ENCODE measurements around the gene MDFI.

MDFI gene

DNA sequence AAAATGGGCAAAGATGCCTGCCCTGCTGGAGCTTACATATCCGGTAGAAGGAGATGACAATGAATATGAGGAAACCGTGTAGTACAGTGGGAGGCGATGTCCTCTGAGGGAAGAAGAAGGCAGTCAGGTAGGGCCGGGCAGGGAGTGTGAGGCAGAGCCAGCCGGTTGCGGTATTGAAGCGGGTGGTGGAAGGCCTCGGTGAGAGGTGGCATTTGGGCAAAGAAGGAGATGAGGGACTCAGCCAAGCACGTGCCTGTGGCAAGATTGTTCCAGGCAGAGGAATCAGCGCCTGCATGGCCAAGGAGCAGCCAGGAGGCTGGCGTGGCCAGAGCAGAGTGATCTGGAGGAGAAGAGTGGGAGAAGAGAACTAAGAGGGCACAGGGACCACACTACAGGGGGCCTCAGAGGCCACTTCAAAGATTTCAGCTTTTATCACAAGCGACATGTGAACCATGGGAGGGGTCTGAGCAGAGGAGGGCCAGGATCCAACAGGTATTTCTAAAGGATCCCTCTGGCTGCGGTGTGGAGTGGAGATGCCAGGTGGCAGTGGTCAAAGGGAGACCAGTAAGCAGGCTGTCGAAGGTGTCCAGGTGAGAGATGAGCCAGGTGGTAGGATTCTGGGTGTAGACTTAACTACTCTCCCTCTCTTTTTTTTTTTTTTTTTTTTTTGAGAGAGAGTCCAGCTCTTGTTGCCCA lies 13.8 kb downstream of the MDFI start:
- no peak for DNase-seq (ENCODE audit: low read depth, low spot score)
- TF ChIP-seq FOXP2 (optimal IDR thresholded peaks at IDR 0.05; ENCODE audit: control extremely low read depth, extremely low read length, insufficient read depth) (no peak), POLR2AphosphoS5 (IDR thresholded peaks at IDR 0.05; ENCODE audit: borderline replicate concordance, low read depth, low read length) (peak; percentile 36; the same call in 1 of the 2 replicates)

DNA sequence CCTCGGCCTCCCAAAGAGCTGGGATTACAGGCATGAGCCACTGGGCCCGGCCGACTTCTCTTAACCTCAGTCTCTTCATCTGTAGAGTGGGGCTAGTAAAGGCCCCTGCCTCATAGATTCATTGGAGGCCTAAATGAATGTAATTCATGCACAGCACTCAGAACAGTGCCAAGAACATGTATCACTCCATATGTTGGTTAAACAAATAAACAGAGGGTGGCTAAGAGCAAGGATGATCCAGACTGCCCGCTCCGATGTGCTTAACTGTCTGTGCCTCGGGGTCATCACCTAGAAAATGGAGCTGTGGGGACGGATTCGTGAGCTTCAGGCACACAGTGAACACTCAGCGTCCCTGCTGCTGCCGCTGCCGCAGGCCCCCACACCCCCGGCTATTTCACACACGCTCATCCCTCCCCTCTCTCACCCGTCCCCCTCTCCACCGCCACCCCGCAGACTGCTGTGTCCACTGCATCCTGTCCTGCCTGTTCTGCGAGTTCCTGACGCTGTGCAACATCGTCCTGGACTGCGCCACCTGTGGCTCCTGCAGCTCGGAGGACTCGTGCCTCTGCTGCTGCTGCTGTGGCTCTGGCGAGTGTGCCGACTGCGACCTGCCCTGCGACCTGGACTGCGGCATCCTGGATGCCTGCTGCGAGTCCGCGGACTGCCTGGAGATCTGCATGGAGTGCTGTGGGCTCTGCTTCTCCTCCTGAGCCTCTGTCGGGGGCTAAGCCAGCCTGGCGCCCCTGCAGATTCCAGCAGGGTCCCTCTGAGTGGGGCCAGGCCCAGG lies 14.8 kb downstream of the MDFI start:
- Histone ChIP-seq H3K27ac (peak overlapping the region; percentile 97), H3K9ac (ENCODE audit: insufficient read length) (no peak overlapping the region), H3K9me3 (ENCODE audit: low read depth, low read length) (no peaks in the 10 kb centered on the region), H3K4me3 (no peak overlapping the region; the same call in 1 of the 2 replicates), H3K36me3 (ENCODE audit: insufficient read depth, low read length) (peaks cover 68% of the 10 kb centered on the region)
- TF ChIP-seq POLR2AphosphoS5 (IDR thresholded peaks at IDR 0.05; ENCODE audit: borderline replicate concordance, low read depth, low read length) (no peak), EZH2 (IDR thresholded peaks at IDR 0.05) (no peak), FOXP2 (optimal IDR thresholded peaks at IDR 0.05; ENCODE audit: control extremely low read depth, extremely low read length, insufficient read depth) (no peak)
- DNase-seq (ENCODE audit: low read depth, low spot score), result no peak

More for the DNA sequence above, 13.8 kb downstream of the MDFI start:
- Histone ChIP-seq H3K27ac (peak overlapping the region; percentile 74), H3K9me3 (ENCODE audit: low read depth, low read length) (no peaks in the 10 kb centered on the region), H3K4me3 (no peak overlapping the region), H3K36me3 (ENCODE audit: insufficient read depth, low read length) (peaks cover 77% of the 10 kb centered on the region), H3K9ac (ENCODE audit: insufficient read length) (no peak overlapping the region)

DNA sequence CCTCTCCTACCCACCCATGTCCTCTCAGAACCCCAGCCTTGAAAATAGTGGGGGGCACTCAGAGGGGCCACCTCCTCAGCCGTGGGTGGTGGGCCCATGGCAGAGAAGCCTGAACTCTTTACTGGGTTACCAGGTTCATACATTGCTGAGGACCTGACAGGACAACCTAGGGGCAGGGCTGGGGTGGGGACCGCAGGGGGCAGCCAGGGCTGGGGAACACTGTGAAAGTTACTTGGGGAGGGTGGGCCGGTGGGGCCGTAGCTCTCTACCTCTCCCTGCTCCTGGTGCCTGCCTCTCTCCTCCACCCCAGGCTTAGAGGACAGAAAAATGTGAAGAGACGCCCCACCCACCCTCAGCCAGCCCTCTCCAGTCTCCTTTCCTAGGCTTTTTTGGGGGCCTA lies 15.4 kb downstream of the MDFI start:
- TF ChIP-seq POLR2AphosphoS5 (IDR thresholded peaks at IDR 0.05; ENCODE audit: borderline replicate concordance, low read depth, low read length), result no peak; the same call in none of the 2 replicates
- no peak for TF ChIP-seq EZH2 (IDR thresholded peaks at IDR 0.05)
- TF ChIP-seq FOXP2 (optimal IDR thresholded peaks at IDR 0.05; ENCODE audit: control extremely low read depth, extremely low read length, insufficient read depth), result no peak
- Histone ChIP-seq H3K9me3 (ENCODE audit: low read depth, low read length) (no peaks in the 10 kb centered on the region), H3K27ac (peak overlapping the region; percentile 97), H3K4me3 (no peak overlapping the region; the same call in 1 of the 2 replicates), H3K36me3 (ENCODE audit: insufficient read depth, low read length) (peaks cover 62% of the 10 kb centered on the region), H3K9ac (ENCODE audit: insufficient read length) (no peak overlapping the region)
- DNase-seq (ENCODE audit: low read depth, low spot score), result no peak

DNA sequence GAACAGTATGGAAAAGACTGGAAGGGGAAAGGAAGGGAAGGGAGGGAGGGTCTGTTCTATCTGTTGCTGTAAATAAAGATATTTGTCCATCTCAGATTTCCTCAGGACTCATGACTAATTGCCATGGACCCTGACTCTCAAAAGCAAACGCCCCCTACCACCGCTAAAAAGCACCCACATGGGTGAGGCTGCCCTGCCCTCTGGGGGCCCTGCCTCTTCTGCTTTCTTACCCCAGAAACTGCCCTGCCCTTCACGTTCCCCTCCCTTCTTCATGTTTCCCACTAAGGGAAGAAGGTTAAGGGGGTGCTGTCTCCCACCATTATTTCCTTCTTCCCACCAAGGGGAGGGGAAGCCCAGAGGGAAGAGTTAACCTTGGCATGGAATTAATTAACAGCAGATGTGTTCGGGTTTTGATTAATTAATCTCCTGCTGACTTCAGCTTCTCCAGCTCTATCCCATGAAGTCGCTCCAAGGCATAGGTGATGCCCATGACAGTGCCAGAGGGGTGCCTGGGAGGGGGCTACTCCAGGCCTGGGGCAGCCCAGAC lies 16.0 kb downstream of the MDFI start:
- peak overlapping the region; percentile 97 for H3K27ac ChIP-seq
- H3K9ac ChIP-seq (ENCODE audit: insufficient read length), result no peak overlapping the region
- H3K36me3 ChIP-seq (ENCODE audit: insufficient read depth, low read length), result peaks cover 56% of the 10 kb centered on the region
- H3K9me3 ChIP-seq (ENCODE audit: low read depth, low read length), result no peaks in the 10 kb centered on the region
- TF ChIP-seq FOXP2 (optimal IDR thresholded peaks at IDR 0.05; ENCODE audit: control extremely low read depth, extremely low read length, insufficient read depth) (no peak), POLR2AphosphoS5 (IDR thresholded peaks at IDR 0.05; ENCODE audit: borderline replicate concordance, low read depth, low read length) (no peak), EZH2 (IDR thresholded peaks at IDR 0.05) (no peak)
- H3K4me3 ChIP-seq, result no peak overlapping the region; the same call in 1 of the 2 replicates
- peak; percentile 71 for DNase-seq (ENCODE audit: low read depth, low spot score)

DNA sequence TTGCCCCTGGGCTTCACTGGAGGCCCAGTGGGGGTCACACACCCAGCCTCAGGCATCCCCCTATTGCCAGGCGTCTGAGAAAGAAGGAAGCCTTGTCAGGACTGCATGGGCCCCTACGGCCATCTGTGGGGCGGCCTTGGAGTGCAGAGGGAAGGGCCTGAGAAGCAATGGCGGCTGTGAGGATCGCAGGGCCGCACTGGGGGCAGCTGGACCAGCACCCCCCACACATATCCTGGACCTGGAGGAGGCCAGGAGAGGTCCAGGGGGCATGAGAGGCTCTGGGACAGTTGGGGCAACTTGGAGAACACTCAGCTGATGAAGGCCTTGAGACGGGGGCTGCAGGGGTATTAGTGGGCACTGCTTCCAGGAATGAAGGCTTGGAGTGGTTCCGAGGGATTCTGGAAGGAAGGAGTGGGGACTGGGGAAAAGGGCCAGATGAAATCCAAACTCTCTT lies 16.5 kb downstream of the MDFI start:
- Histone ChIP-seq H3K9ac (ENCODE audit: insufficient read length) (peak overlapping the region; percentile 45), H3K36me3 (ENCODE audit: insufficient read depth, low read length) (peaks cover 51% of the 10 kb centered on the region), H3K9me3 (ENCODE audit: low read depth, low read length) (no peaks in the 10 kb centered on the region), H3K27ac (peak overlapping the region; percentile 97), H3K4me3 (no peak overlapping the region)
- TF ChIP-seq EZH2 (IDR thresholded peaks at IDR 0.05), result no peak
- TF ChIP-seq FOXP2 (optimal IDR thresholded peaks at IDR 0.05; ENCODE audit: control extremely low read depth, extremely low read length, insufficient read depth), result no peak
- no peak; the same call in 1 of the 2 replicates for TF ChIP-seq POLR2AphosphoS5 (IDR thresholded peaks at IDR 0.05; ENCODE audit: borderline replicate concordance, low read depth, low read length)
- DNase-seq (ENCODE audit: low read depth, low spot score), result no peak

GRCh38 chr6:41655176-41655575 lies 16.9 kb downstream of the MDFI start:
- H3K36me3 ChIP-seq (ENCODE audit: insufficient read depth, low read length), result peaks cover 47% of the 10 kb centered on the region
- no peak overlapping the region for H3K4me3 ChIP-seq
- no peak; the same call in 1 of the 2 replicates for TF ChIP-seq POLR2AphosphoS5 (IDR thresholded peaks at IDR 0.05; ENCODE audit: borderline replicate concordance, low read depth, low read length)
- TF ChIP-seq FOXP2 (optimal IDR thresholded peaks at IDR 0.05; ENCODE audit: control extremely low read depth, extremely low read length, insufficient read depth), result no peak
- TF ChIP-seq EZH2 (IDR thresholded peaks at IDR 0.05), result no peak
- no peak for DNase-seq (ENCODE audit: low read depth, low spot score)
- H3K9me3 ChIP-seq (ENCODE audit: low read depth, low read length), result no peaks in the 10 kb centered on the region
- peak overlapping the region; percentile 97 for H3K27ac ChIP-seq
- peak overlapping the region; percentile 41 for H3K9ac ChIP-seq (ENCODE audit: insufficient read length)

- H3K27ac ChIP-seq, result peak overlapping the region; percentile 97
- TF ChIP-seq EZH2 (IDR thresholded peaks at IDR 0.05), result no peak
- no peak for TF ChIP-seq FOXP2 (optimal IDR thresholded peaks at IDR 0.05; ENCODE audit: control extremely low read depth, extremely low read length, insufficient read depth)
- no peak; the same call in 1 of the 2 replicates for TF ChIP-seq POLR2AphosphoS5 (IDR thresholded peaks at IDR 0.05; ENCODE audit: borderline replicate concordance, low read depth, low read length)
- no peak for DNase-seq (ENCODE audit: low read depth, low spot score)
- H3K9ac ChIP-seq (ENCODE audit: insufficient read length), result peak overlapping the region; percentile 41
- H3K9me3 ChIP-seq (ENCODE audit: low read depth, low read length), result no peaks in the 10 kb centered on the region
- H3K4me3 ChIP-seq, result no peak overlapping the region
- peaks cover 42% of the 10 kb centered on the region for H3K36me3 ChIP-seq (ENCODE audit: insufficient read depth, low read length)
Observed at GRCh38 chr6:41655646-41656001, 17.4 kb downstream of the MDFI start.
